ENCODE results near the gene CDKN2D. TPM values are rescaled to one million over a fixed set of nuclear protein-coding genes. Genes with fewer than 3 reads are reported as not detected.
"Not testable (repeated sequence)": the region's sequence is repeated elsewhere in the genome, so short reads cannot be mapped to it uniquely, and the experiment has no call there.

The CDKN2D gene
- polyA plus RNA-seq, 4 donors = 4.4 to 19.0 (median 14.2) TPM

GRCh38 chr19:10574462-10574861 is 5.7 kb upstream of the CDKN2D start:
- Histone ChIP-seq H3K36me3 (ENCODE audit: control insufficient read depth in 3 of 3, insufficient read depth in 2 of 3, low read depth in 1 of 3, low read length in 3 of 3) (peaks cover 0 to 47% (median 0%) of the 10 kb centered on the region in 3 donors), H3K27me3 (ENCODE audit: control insufficient read depth in 3 of 3, insufficient read depth in 3 of 3, low read length in 3 of 3) (no peaks in the 10 kb centered on the region), H3K27ac (ENCODE audit: low read depth in 1 of 3, low read length in 2 of 3) (no peak overlapping the region), H3K9me3 (ENCODE audit: control insufficient read depth in 2 of 2, insufficient read depth in 1 of 2, low read depth in 1 of 2, low read length in 1 of 2) (no peaks in the 10 kb centered on the region), H3K4me3 (ENCODE audit: low read depth in 1 of 3, low read length in 3 of 3) (no peak overlapping the region), H3K4me1 (ENCODE audit: control insufficient read depth in 3 of 3, insufficient read depth in 2 of 3, low read depth in 1 of 3, low read length in 2 of 3) (peaks cover 0 to 3% (median under 1%) of the 10 kb centered on the region in 3 donors)
- DNase-seq = no peak
- WGBS, 3 donors = 83 to 91% (median 84%) methylated on average over 8 of the region's 8 CpGs
- no peak for FAIRE-seq

- not testable (repeated sequence) for H3K27me3 ChIP-seq (ENCODE audit: control insufficient read depth in 3 of 3, insufficient read depth in 3 of 3, low read length in 3 of 3); H3K4me1 ChIP-seq (ENCODE audit: control insufficient read depth in 3 of 3, insufficient read depth in 2 of 3, low read depth in 1 of 3, low read length in 2 of 3); H3K4me3 ChIP-seq (ENCODE audit: low read depth in 1 of 3, low read length in 3 of 3); FAIRE-seq; DNase-seq; H3K9me3 ChIP-seq (ENCODE audit: control insufficient read depth in 2 of 2, insufficient read depth in 1 of 2, low read depth in 1 of 2, low read length in 1 of 2); H3K27ac ChIP-seq (ENCODE audit: low read depth in 1 of 3, low read length in 2 of 3)
- WGBS, 3 donors = 89% methylated on average over 6 of the region's 6 CpGs
- peaks cover 0 to 40% (median 0%) of the 10 kb centered on the region in 3 donors for H3K36me3 ChIP-seq (ENCODE audit: control insufficient read depth in 3 of 3, insufficient read depth in 2 of 3, low read depth in 1 of 3, low read length in 3 of 3)
These were observed 5.0 kb upstream of the CDKN2D start for GRCh38 chr19:10573793-10574192.

GRCh38 chr19:10568062-10568825 is 535 bp downstream of the CDKN2D start:
- WGBS, 3 donors = 1% methylated on average over 23 to 58 of the region's 58 CpGs
- Histone ChIP-seq H3K4me3 (ENCODE audit: low read depth in 1 of 3, low read length in 3 of 3) (peak overlapping the region; percentile 58 to 69 (median 60)), H3K9me3 (ENCODE audit: control insufficient read depth in 2 of 2, insufficient read depth in 1 of 2, low read depth in 1 of 2, low read length in 1 of 2) (no peaks in the 10 kb centered on the region), H3K27me3 (ENCODE audit: control insufficient read depth in 3 of 3, insufficient read depth in 3 of 3, low read length in 3 of 3) (no peaks in the 10 kb centered on the region), H3K27ac (ENCODE audit: low read depth in 1 of 3, low read length in 2 of 3) (peak overlapping the region; percentile 62 to 87 (median 80)), H3K36me3 (ENCODE audit: control insufficient read depth in 3 of 3, insufficient read depth in 2 of 3, low read depth in 1 of 3, low read length in 3 of 3) (peaks cover 0 to 15% (median 0%) of the 10 kb centered on the region in 3 donors), H3K4me1 (ENCODE audit: control insufficient read depth in 3 of 3, insufficient read depth in 2 of 3, low read depth in 1 of 3, low read length in 2 of 3) (peaks cover 2 to 29% (median 5%) of the 10 kb centered on the region in 3 donors)
- DNase-seq (peak in 1 of 2 donors; percentile 54), FAIRE-seq (no peak)

- WGBS, 3 donors = 20 to 34% (median 22%) methylated on average over 5 of the region's 5 CpGs
- Histone ChIP-seq H3K4me1 (ENCODE audit: control insufficient read depth in 3 of 3, insufficient read depth in 2 of 3, low read depth in 1 of 3, low read length in 2 of 3) (peaks cover 2 to 29% (median 5%) of the 10 kb centered on the region in 3 donors), H3K4me3 (ENCODE audit: low read depth in 1 of 3, low read length in 3 of 3) (peak overlapping the region; percentile 58 to 69 (median 60)), H3K27ac (ENCODE audit: low read depth in 1 of 3, low read length in 2 of 3) (peak overlapping the region in 1 of 3 donors; percentile 87), H3K27me3 (ENCODE audit: control insufficient read depth in 3 of 3, insufficient read depth in 3 of 3, low read length in 3 of 3) (no peaks in the 10 kb centered on the region), H3K9me3 (ENCODE audit: control insufficient read depth in 2 of 2, insufficient read depth in 1 of 2, low read depth in 1 of 2, low read length in 1 of 2) (no peaks in the 10 kb centered on the region), H3K36me3 (ENCODE audit: control insufficient read depth in 3 of 3, insufficient read depth in 2 of 3, low read depth in 1 of 3, low read length in 3 of 3) (peaks cover 0 to 17% (median 0%) of the 10 kb centered on the region in 3 donors)
- no peak for FAIRE-seq
- no peak for DNase-seq
These were observed 1.1 kb downstream of the CDKN2D start for GRCh38 chr19:10567656-10568055.

GRCh38 chr19:10566658-10567410 is 1.9 kb downstream of the CDKN2D start:
- 54 to 63% (median 54%) methylated on average over 19 of the region's 19 CpGs for WGBS, 3 donors
- H3K4me3 ChIP-seq (ENCODE audit: low read depth in 1 of 3, low read length in 3 of 3) = peak overlapping the region in 1 of 3 donors; percentile 92
- H3K27ac ChIP-seq (ENCODE audit: low read depth in 1 of 3, low read length in 2 of 3) = peak overlapping the region; percentile 42 to 89 (median 53)
- DNase-seq (no peak), FAIRE-seq (no peak)
- peaks cover 0 to 25% (median 0%) of the 10 kb centered on the region in 3 donors for H3K36me3 ChIP-seq (ENCODE audit: control insufficient read depth in 3 of 3, insufficient read depth in 2 of 3, low read depth in 1 of 3, low read length in 3 of 3)
- H3K4me1 ChIP-seq (ENCODE audit: control insufficient read depth in 3 of 3, insufficient read depth in 2 of 3, low read depth in 1 of 3, low read length in 2 of 3) = peaks cover 2 to 29% (median 5%) of the 10 kb centered on the region in 3 donors
- H3K9me3 ChIP-seq (ENCODE audit: control insufficient read depth in 2 of 2, insufficient read depth in 1 of 2, low read depth in 1 of 2, low read length in 1 of 2) = no peaks in the 10 kb centered on the region
- no peaks in the 10 kb centered on the region for H3K27me3 ChIP-seq (ENCODE audit: control insufficient read depth in 3 of 3, insufficient read depth in 3 of 3, low read length in 3 of 3)

GRCh38 chr19:10566408-10566657 is 2.4 kb downstream of the CDKN2D start:
- Histone ChIP-seq H3K4me3 (ENCODE audit: low read depth in 1 of 3, low read length in 3 of 3) (peak overlapping the region in 2 of 3 donors; percentile 25 to 92), H3K9me3 (ENCODE audit: control insufficient read depth in 2 of 2, insufficient read depth in 1 of 2, low read depth in 1 of 2, low read length in 1 of 2) (no peaks in the 10 kb centered on the region), H3K27me3 (ENCODE audit: control insufficient read depth in 3 of 3, insufficient read depth in 3 of 3, low read length in 3 of 3) (no peaks in the 10 kb centered on the region), H3K27ac (ENCODE audit: low read depth in 1 of 3, low read length in 2 of 3) (peak overlapping the region; percentile 53 to 89 (median 68)), H3K4me1 (ENCODE audit: control insufficient read depth in 3 of 3, insufficient read depth in 2 of 3, low read depth in 1 of 3, low read length in 2 of 3) (peaks cover 2 to 29% (median 5%) of the 10 kb centered on the region in 3 donors), H3K36me3 (ENCODE audit: control insufficient read depth in 3 of 3, insufficient read depth in 2 of 3, low read depth in 1 of 3, low read length in 3 of 3) (peaks cover 0 to 30% (median 0%) of the 10 kb centered on the region in 3 donors)
- FAIRE-seq = no peak
- WGBS, 3 donors = 6 to 8% (median 7%) methylated on average over 4 of the region's 4 CpGs
- no peak for DNase-seq

GRCh38 chr19:10565567-10566407 is 3.0 kb downstream of the CDKN2D start, which contains the start of gene KRI1:
TSS of gene KRI1 (minus strand) at chr19:10566010. CDS start at chr19:10565999, 11 bp downstream.
- 0% methylated on average over 61 to 94 of the region's 94 CpGs for WGBS, 3 donors
- H3K27me3 ChIP-seq (ENCODE audit: control insufficient read depth in 3 of 3, insufficient read depth in 3 of 3, low read length in 3 of 3) = no peaks in the 10 kb centered on the region
- peaks cover 0 to 35% (median 3%) of the 10 kb centered on the region in 3 donors for H3K36me3 ChIP-seq (ENCODE audit: control insufficient read depth in 3 of 3, insufficient read depth in 2 of 3, low read depth in 1 of 3, low read length in 3 of 3)
- peak within 1 kb of the TSS; percentile 68 to 90 (median 70) for H3K27ac ChIP-seq (ENCODE audit: low read depth in 1 of 3, low read length in 2 of 3)
- H3K4me3 ChIP-seq (ENCODE audit: low read depth in 1 of 3, low read length in 3 of 3) = peak within 1 kb of the TSS; percentile 71 to 92 (median 75)
- H3K9me3 ChIP-seq (ENCODE audit: control insufficient read depth in 2 of 2, insufficient read depth in 1 of 2, low read depth in 1 of 2, low read length in 1 of 2) = no peaks in the 10 kb centered on the region
- FAIRE-seq (no peak), DNase-seq (peak; percentile 98 to 99)
- H3K4me1 ChIP-seq (ENCODE audit: control insufficient read depth in 3 of 3, insufficient read depth in 2 of 3, low read depth in 1 of 3, low read length in 2 of 3) = peaks cover 2 to 29% (median 5%) of the 10 kb centered on the region in 3 donors

Measured in small intestine (tissue), 7 donors.